Measurements from ENCODE around the gene SP3.

The SP3 gene

DNA sequence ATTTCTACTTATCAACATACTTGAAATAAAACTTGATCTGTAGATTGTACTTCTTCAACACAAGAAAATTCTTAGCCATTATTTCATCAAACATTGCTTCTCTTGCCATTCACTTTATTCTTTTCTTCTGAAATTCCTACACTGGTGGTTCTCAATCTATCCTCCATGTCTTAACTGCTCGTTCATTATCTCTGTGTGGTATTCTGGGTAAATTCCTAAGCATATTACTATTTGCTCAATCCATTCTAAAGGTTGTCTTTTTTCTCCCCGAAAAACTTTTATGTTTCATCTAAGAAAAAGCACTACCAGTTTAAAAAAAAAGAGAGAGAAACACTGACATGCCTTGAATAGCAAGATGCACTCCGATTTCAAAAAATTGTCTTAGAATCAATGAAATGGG lies 18.0 kb downstream of the SP3 start:
- no peak for DNase-seq (ENCODE audit: low read depth in 2 of 3, low spot score in 1 of 3)

DNA sequence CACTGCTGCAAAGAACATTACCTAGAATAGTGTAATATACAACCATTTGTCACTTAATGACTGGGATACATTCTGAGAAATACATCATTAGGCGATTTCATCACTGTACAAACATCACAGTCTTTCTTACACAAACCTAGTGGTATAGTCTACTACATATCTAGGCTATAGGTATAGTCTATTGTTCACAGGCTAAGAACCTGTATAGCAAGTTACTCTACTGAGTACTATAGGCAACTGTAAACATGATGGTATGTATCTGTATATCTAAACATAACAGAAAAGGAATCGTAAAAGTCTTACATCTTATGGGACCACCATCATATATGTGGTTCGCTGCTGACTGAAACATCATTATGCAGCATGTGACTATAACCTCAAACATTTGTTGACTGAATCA lies 21.4 kb downstream of the SP3 start:
- no peak for DNase-seq (ENCODE audit: low read depth in 2 of 3, low spot score in 1 of 3)

DNA sequence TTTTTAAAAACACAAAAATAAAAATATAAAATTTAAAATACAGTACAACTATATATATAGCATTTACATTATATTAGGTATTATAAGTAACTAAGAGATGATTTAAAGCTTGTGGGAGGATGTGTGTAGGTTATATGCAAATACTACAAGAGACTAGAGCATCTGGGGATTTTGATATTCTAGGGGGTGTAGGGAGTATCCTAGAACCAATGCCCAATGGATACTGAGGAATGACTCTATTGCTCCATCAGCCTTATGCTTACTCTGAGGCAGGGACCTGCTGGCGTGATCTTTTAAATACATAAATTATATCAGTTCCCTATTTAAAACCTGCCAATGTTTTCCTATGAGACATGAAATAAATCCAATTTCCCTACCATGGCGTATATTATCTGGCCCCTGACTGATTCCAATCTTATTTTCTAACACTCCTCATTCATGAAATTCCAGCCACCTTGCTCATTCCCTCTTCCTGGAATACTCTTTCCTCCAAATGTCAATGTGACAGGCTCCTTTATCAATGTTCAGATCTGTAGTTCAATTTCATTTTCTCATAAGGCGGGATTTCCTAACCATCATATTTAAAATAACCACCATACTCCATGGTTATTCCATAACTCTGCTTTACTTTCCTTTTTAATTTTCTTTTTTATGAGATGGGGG lies 22.2 kb downstream of the SP3 start:
- DNase-seq (ENCODE audit: low read depth in 2 of 3, low spot score in 1 of 3) = no peak

DNA sequence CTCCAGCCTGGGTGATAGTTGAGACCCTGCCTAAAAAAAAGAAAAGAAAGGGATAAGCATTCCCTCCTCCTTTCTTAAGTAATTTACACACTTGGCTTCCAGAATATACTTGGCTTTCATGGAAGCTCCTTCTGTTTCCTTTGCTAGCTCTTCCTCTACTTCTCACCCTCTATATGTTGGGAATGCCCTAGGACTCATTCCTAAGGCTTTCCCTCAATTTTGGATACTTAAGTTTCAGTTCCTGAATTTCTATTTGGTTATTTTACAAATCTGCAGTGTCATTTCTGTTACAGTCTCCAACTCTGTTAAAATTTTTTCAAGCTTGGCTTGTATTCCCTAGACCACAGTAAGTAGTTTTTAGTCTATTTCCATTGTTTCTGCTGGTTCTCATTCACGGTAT lies 23.6 kb downstream of the SP3 start:
- DNase-seq (ENCODE audit: low read depth in 2 of 3, low spot score in 1 of 3) = no peak

DNA sequence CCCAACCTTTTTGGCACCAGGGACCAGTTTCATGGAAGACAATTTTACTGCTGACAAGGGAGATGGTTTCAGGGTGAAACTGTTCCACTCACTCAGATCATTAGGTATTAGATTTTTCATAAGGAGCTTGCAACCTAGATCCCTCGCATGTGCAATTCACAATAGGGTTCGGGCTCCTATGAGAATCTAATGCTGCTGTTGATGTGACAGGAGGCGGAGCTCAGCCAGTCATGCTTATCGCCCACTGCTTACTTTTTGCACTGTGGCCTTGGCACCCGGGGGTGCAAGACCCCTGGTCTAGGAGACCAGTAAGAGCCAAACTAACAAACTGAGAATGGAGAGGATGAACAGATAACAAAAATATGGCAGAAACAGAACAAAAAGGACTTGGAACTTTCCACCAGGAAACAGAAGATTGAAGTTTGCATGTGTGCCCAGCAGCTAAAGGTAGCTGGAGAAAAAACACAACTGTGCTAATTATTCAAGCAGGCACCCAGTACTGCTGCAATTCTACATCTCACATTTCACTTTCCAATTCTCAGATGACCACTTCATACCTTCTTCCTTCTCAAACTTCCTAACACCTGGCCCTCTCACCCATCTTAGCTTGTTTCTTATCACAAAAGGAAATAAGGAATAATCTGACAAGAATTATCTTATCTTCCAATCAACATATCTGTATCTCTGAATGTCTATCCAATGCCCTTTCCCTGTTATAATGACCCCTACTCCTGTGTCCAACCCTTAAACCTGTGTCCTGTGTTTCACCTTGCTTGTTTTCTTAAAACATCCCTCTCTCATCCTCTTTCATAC lies 24.8 kb downstream of the SP3 start:
- DNase-seq (ENCODE audit: low read depth in 2 of 3, low spot score in 1 of 3) = no peak

DNA sequence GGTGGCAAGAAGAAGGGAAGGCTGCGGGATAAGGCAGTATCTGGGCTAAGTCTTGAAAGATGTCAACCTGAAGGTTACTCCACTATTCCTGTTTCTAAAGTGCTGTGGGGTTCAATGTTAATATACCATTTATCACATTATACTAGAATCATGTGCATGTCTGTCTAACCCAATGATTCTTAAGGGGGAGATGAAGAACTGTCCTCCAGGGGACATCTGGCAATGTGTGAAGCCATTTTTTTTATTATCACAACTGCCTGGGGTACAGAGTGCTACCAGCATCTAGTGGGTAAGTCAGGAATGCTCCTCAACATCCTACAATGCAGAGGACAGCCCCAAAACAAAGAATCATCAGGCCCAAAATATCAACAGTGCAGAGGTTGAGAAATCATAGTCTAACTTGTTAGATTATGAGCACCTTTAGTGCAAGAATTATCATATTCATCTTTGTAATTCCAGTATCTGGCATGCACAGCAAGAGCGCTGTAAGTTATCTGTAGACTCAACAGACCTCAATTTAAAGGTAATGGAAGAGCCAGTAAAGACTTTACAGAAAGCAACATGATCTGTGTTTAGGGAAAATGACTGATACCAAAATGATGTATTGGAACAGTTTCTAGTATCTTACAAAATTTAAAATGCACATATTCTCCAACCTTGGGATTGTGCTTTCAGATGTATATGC lies 26.3 kb downstream of the SP3 start:
- no peak for DNase-seq (ENCODE audit: low read depth in 2 of 3, low spot score in 1 of 3)

DNA sequence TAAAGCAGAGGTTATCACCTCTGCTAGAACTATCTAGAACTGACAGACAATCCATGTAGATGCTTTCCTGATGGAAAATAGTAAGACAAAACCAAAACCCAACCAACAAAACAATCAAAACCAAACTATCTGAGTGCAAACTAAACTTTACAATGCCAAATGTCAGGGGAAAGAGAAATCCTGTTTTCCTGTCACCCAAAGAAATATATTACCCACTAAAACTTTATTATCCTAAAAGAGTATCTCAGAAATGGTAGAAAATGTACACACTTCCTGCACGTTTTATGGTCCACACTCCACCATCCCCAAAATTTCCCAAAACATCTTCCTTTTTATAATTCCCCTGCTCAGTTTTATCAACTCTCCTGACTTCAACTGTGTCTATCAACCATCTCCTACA lies 29.9 kb downstream of the SP3 start:
- no peak for DNase-seq (ENCODE audit: low read depth in 2 of 3, low spot score in 1 of 3)

DNA sequence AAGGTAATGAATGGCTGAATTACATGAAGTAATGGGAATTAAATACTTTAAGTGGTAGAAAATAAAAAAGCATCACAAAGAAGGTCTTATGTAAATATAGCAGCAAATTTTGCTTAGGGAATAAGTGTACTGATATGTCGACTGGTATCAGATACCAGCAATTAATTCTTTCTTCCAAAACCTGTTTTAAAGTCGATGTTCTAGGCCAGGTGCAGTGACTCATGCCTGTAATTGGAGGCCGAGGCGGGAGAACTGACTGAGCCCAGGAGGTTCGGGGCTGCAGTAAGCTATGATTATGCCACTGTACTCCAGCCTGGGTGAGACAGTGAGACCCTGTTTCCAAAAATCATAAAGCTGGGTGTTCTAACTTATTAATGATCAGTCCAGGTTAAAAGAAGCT lies 30.3 kb downstream of the SP3 start:
- no peak for DNase-seq (ENCODE audit: low read depth in 2 of 3, low spot score in 1 of 3)

DNA sequence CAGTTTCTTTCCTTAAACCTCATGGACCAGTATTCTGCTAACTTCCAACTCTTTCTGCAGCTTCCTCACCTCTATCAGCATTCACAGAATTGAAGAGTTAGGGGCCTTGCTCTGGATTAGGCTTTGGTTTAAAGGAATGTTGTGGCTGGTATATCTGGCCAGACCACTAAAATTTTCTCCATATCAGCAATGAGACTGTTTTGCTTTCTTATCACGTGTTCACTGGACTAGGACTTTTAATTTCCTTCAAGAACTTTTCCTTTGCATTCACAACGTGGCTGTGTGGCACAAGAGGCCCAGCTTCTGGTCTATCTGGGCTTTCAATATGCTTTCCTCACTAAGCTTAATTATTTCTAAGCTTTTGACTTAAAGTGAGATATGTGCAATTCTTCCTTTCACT lies 33.4 kb downstream of the SP3 start:
- no peak for DNase-seq (ENCODE audit: low read depth in 2 of 3, low spot score in 1 of 3)

DNA sequence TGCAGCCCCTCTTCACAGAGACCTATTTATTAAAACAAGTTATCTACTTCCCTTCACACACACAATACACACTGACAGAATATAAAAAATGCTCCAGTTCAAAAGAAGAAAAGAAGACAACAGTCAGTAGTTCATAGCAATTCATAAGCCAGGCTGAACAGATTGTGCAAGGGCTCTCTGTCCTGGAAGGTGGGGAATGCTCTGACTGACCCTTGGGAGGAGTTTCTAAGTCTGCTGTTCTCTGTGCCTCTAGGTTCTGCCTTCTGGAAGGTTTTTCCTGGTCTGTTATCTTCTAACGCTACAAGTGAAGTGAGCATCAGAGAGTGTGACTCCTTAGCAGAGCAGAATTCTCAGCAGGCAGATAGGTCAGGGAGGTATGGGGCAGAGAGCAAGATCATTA lies 35.7 kb downstream of the SP3 start:
- DNase-seq (ENCODE audit: low read depth in 2 of 3, low spot score in 1 of 3) = no peak

DNA sequence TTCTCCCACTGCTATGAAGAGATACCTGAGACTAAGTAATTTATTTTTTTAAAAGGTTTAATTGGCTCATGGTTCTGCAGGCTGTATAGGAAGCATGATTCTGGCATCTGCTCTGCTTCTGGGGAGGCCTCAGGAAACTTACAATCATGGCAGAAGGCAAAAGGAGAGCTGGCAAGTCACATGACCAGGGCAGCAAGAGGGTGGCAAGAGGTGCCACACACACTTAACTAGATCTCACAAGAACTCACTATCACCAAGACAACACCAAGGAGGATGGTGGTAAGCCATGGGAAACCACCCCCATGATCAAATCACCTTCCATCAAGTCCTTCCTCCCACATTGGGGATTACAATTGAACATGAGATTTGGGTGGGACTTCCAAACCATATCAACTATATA lies 38.3 kb downstream of the SP3 start:
- DNase-seq (ENCODE audit: low read depth in 2 of 3, low spot score in 1 of 3) = no peak

DNA sequence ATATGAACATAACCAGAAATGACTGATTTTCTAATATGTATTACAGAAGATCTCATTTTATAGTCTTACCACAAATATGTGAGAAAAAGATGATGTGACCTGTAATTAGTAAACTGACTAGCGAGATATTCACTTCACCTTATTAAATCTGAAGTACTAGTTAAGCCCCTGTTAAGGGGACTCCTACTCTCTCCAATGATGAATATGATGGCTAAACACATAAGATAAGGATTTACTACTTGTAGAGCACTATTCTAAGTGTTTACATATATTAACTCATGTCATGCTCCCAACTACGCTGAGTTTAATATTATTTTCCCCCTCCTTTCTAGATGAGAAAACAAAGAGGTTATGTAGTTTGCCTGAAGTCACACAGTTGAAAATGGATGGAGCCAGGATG lies 40.9 kb downstream of the SP3 start:
- no peak for DNase-seq (ENCODE audit: low read depth in 2 of 3, low spot score in 1 of 3)

DNA sequence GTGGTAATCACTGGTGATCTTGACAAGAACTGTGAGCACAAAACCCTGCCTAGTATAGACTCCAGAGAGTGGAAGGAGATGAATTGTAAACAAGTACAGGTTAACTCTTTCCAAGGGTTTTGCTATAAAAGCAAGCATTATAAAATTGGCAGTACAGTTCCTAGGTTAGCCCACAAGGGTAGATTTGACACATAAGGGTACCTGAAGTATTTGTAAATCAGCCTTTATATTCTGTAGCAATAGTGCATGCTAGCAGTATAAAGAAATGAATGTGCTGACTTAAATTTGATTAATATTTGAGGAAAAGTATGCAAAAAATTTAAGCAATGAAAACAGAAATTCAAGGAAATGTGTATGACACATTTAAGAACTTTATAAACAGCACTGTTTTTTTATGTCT lies 42.4 kb downstream of the SP3 start:
- no peak for DNase-seq (ENCODE audit: low read depth in 2 of 3, low spot score in 1 of 3)

DNA sequence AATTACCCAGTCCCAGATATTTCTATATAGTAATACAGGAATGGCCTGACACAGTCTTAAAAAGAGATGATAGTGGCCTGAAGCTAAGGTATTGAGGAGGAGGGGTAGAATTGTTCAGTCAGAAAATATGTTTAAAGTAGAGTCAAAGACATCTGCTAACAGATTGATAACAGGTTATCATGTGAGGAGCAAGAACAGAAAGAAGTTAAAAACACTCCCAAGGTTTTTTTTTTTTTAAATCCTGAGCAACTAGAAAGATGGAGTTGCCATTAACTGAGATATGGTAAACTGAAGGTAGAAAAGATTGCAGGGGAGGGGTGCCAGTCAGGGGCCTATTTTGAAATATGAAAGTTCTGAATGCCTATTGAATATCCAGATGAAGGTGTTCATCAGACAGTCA lies 43.1 kb downstream of the SP3 start:
- DNase-seq (ENCODE audit: low read depth in 2 of 3, low spot score in 1 of 3) = no peak

DNA sequence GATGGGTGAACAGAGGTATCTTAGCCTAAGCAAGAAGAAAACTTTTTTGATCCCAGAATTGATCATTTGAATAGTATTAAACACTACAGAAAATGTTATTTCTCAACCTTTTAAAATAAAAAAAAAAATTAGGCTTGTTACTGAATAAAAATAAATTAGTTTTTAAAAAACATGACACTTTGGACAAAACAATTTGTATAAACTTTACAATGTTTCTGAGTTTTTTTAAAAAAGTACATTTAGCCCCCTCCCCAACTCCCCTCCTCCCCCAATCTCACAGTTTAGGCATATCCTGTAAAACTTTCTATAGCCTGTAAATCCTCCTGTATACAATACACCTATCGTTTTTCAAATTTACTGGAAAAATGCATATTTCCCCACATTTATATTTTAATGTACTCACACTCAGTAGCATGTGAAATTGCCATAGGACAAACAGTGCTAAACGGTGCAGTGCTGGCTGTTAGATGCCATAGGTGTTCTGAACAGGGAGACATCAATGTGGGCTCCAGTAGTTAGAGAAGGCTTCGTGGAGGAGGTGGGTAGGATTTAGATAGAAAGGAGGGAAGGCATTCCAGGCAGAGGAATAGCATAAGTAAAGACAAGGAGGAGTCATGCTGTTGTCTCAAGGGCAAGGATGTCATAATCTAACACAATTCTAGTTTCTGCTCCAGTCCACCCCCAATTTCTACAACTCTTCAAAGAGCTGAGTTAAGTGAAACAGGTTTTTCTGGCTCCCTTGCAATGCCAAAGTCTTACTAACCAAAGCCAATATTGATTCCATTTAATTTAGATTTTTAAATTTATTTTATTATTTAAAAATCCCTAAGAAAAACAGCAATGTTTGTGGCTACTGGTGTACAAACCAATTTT lies 50.9 kb downstream of the SP3 start:
- no peak for DNase-seq (ENCODE audit: low read depth in 2 of 3, low spot score in 1 of 3)

DNA sequence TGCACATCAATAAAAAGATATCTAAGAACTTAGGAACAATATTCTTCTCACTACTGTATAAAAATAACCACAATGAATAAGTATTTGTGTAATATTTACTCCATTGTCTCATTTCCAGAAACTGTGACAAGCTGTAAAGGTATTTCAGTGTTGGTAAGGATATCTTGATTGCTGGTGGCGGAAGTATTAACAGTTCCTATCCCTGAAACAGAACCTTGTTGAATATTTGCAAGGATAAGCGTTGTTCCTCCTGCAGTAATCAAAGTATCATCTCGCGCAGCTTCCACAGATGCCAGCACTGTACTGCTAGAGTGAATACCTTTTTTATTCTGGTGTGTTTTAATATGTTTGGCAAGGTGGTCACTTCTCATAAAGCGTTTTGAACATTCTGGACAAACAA lies 55.3 kb downstream of the SP3 start:
- no peak for DNase-seq (ENCODE audit: low read depth in 2 of 3, low spot score in 1 of 3)

DNA sequence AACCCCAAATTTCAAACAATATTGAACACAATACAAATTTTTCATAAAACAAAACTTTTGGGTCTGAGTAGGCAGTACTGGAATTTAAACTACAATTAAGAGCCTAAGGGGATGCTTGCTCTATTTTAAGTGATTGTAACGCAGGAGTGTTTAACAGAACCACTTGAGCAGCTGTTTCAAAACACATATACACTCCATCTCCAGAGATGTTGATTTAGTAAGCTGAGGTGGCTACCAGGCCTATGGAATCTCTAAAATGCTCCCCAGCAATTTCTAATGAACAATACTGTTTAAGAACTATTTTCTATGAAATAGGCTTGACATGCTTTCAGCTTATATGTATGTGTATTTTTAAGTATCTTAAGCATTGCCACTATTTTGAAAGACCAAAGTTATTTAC lies 58.5 kb downstream of the SP3 start:
- no peak for DNase-seq (ENCODE audit: low read depth in 2 of 3, low spot score in 1 of 3)

DNA sequence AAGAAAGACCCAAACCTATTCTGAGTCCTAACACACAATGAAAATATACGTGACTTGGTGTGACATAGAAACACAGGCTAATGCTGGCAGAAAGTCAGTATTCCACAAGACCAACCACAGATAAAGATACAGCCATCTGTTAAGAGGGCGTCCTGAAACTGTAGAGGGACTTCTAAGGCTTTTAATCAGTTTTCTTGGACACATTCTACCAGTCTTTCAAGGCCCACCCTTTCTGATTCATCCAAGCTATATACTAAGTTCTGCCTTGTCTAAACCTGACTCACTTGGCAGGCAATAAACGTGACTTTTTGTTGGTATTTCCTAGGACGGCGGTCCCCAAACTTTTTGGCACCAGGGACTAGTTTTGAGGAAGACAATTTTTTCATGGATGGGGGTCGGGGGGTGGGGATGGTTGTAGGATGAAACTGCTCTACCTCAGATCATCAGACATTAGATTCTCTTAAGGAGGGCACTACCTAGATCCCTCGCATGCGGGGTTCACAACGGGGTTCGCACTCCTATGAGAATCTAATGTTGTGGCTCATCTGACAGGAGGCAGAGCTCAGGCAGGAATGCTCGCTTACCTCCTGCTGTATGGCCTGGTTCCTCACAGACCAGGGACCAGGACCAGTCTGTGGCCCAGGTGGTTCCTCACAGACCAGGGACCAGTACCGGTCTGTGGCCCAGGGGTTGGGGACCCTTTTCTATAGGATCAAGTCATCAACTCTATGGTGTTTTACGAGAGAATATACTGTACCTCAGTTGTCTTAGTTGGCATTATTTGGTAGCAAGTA lies 61.4 kb downstream of the SP3 start:
- no peak for DNase-seq (ENCODE audit: low read depth in 2 of 3, low spot score in 1 of 3)

DNA sequence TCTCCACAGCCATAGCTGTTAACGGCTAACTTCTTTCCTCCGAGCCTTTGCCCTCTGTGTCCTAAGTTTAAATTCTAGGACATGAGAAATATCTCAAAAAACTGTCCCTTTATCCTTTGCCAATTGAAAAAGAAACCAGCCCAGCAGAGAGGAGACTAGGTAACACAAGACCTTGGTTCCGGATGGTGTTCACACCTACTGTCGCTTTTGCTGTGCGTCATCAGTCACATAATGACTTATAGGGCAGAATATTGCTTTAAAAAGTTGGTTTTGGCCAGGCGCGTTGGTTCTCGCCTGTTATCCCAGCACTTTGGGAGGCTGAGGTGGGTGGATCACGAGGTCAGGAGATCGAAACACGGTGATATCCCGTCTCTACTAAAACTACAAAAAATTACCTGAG lies 66.2 kb downstream of the SP3 start:
- no peak for DNase-seq (ENCODE audit: low read depth in 2 of 3, low spot score in 1 of 3)

DNA sequence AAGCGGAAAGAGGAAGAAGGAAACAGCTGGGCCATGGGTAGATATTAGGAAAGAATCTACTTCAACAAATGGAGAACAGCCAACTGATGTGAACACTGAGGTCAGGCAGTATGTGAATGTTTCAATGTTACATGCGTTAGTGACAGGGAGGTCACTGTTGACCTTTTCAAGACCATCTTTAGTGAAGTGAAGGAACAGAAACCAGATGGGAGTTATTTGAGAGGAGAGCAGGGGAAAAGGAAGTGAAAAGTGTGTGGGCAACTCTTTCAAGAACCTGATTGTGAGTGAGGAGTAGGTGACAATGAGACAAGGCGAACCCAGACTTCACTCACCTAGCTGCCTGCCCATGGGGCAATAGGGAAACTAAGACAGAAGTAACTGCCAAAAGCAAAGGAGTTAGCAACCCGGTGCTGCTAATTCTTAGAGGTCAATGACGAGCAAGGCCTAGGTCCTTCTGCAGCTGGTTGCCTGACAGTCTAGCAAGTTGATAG lies 67.0 kb downstream of the SP3 start:
- DNase-seq (ENCODE audit: low read depth in 2 of 3, low spot score in 1 of 3) = no peak

DNA sequence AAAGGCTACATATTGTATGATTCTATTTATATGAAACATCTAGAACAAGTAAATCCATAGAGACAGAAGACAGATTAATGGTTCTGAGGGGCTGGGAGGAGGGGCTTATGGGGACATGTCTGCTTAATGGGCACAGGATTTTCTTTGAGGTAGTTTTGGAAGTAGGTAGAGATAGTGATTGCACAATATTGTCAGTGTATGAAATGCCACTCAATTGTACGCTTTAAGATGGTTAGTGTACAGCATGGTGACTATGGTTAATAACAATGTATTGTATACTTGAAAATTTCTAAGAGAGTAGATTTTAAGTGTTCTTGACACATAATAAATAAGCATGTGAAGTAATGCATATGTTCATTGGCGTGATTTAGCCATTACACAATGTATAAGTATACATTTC lies 68.4 kb downstream of the SP3 start:
- DNase-seq (ENCODE audit: low read depth in 2 of 3, low spot score in 1 of 3) = no peak

Data from stimulated activated CD4-positive, alpha-beta T cell treated with anti-CD3 and anti-CD28 coated beads, Interleukin-12 subunit alpha, Interleukin-12 subunit beta, amount 100 ng/mL, for 48 hours (primary cell).